Prostate gland (tissue), 2 donors: ENCODE measurements around the gene CSNK1D.

ENCODE experiments used
- POLR2A ChIP-seq: fragments of 450-650 bp; IDR thresholded peaks from one replicate; pipeline ENCODE4 v1.6.1; 2016; ENCODE audit warnings: antibody characterized with exemption, mild to moderate bottlenecking
- POLR2AphosphoS5 ChIP-seq: sonication (generic); formaldehyde crosslinking; IDR thresholded peaks from one replicate; pipeline ENCODE4 v1.6.1; 2017; ENCODE audit warnings: antibody characterized with exemption
- TF ChIP-seq, protein P1 (sequence below), 4 experiments: fragments of 200-600 bp in 2 of 4; fragments of 450-650 bp in 2 of 4; sonication (generic) in 2 of 4; IDR thresholded peaks; 1 replicate in 3 of 4; 2 replicates in 1 of 4; pipeline ENCODE4 v1.5.1; 2016 to 2019; ENCODE audit warnings: antibody characterized with exemption in 4 of 4, mild to moderate bottlenecking in 2 of 4, moderate library complexity in 2 of 4

DNA sequence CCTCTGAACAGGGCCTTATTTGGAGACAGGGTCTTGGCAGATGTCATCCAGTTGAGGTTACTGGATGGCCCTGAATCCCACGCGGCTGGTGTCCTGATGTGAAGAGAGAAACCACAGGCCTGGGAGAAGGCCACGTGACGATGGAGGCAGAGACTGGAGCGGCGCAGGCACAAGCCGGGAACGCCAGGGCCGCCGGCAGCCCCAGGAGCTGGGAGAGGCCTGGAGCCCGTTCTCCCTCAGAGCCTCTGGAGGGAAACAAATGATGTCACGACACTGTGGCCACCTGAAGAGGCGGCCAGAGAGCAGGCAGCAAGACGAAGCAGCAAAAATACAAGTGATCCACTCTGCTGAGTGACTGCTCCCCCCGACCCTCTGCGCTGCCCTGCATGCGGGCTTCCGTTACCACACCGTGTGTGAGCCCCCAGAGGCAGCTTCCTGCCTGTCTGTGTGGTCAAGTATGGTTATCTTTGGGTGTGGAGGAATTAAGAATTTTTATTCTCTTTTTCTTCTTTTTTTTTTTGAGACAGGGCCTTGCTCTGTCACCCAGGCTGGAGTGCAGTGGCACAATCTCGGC lies 32.3 kb upstream of the CSNK1D start:
- TF ChIP-seq, protein P1, sequence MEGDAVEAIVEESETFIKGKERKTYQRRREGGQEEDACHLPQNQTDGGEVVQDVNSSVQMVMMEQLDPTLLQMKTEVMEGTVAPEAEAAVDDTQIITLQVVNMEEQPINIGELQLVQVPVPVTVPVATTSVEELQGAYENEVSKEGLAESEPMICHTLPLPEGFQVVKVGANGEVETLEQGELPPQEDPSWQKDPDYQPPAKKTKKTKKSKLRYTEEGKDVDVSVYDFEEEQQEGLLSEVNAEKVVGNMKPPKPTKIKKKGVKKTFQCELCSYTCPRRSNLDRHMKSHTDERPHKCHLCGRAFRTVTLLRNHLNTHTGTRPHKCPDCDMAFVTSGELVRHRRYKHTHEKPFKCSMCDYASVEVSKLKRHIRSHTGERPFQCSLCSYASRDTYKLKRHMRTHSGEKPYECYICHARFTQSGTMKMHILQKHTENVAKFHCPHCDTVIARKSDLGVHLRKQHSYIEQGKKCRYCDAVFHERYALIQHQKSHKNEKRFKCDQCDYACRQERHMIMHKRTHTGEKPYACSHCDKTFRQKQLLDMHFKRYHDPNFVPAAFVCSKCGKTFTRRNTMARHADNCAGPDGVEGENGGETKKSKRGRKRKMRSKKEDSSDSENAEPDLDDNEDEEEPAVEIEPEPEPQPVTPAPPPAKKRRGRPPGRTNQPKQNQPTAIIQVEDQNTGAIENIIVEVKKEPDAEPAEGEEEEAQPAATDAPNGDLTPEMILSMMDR (IDR thresholded peaks at IDR 0.05) = no peak
- TF ChIP-seq POLR2AphosphoS5 (no peak), POLR2A (no peak)
